GM18873 (cell line): ENCODE measurements around the gene PSMD14.
A peak's percentile ranks its signal among the peaks of the same experiment; 100 is the strongest.

Experiments
- ATAC-seq: cut with Tn5 transposase; IDR thresholded peaks from one replicate; pipeline ENCODE4 v1.9.1; 2021; ENCODE audit warnings: mild to moderate bottlenecking, moderate library complexity, moderate number of reproducible peaks; ENCODE audit not compliant: unreplicated experiment, low FRiP score

The PSMD14 gene

DNA sequence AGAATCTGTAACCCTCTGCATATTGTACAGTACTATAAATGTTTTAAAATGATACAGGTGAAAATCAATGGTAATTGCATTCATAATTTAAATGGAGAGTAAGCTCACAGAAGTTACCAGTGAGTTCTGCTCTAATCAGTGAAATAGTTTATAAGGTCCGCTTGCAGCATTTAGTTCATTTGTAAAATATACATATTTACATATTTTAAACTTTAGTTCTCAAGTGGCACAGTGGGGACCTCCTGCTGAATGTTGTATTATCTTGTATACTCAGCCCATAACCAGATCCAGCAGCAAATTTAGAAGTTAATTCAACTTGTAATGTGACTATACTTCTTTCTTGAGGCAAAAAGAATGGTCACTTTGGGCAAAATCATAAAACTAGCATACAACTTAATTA, 66.2 kb downstream of the PSMD14 start:
- ATAC-seq: no peak

DNA sequence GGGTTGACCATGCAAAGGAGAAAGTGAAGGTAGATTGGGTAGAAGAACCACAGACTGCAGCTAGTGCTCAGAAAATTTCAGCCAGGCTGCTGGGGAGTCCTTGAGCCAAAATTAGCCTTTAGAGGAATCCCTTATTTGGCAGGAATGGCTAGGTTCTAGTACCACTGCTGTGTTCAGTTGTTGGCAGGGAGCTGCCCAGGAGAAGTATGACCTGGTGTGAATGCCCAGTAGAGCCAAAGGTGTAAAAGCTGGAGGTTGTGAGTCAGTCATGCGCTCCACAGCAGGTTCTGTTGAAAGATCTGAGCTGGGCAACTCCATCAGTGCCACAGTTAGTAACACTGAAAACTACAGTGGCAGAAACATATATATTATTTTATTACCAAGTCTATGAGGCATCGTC, 71.5 kb downstream of the PSMD14 start:
- ATAC-seq: no peak

DNA sequence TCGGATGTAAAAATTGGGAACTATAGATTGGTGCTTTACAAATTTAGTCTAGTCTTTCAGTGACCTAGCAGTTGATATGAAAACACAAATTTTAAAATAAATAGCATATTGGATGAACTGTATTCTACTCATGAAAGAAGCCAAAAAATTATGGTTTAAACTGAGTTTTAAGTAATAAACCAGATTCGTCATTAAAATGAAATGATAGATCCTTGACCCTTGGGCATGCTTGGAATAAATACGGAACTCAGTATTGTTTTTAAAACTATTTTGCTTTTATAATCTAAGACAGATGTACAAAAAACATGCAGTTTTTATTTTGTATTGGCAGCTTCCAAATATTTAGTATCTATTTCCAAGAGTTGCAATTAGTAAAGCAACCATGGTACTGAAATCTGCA, 73.3 kb downstream of the PSMD14 start:
- ATAC-seq: no peak

DNA sequence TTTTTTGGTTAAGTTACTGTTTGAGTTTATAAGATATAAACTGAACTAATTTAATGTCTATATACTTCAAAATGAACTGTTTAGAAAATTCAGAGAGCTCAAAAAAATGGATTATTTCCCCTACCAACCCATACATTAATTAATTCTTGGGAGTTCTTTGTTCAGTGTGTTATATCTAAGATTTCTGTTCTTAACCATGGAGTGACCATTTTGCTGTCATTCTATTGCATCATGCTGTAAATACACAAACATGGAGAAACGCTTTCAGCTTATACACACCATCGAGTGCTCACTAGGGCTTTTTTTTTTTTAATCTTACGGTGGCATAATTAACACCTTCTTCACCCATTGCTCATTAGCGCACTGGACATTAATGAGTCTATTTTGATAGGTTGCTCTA, 74.5 kb downstream of the PSMD14 start:
- no peak for ATAC-seq

DNA sequence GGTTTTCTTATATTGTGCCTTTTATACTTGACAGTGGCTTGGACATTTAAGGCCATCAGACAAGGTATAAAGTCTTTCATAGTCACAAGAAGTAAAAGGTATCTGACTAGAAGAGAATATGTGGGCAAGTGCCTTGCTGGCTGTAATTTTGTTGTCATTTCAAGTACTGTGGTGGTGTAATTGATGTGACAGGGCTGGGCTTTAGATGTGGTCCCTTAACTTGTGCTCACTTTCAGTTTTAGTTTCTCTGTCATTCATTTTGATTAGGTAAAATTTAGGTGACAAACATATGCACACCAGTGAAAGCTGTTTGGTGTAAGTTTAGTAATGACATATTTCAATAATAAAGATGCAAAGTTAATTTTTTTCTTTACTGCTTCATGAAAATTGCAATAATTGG, 76.6 kb downstream of the PSMD14 start:
- ATAC-seq: peak; percentile 79

DNA sequence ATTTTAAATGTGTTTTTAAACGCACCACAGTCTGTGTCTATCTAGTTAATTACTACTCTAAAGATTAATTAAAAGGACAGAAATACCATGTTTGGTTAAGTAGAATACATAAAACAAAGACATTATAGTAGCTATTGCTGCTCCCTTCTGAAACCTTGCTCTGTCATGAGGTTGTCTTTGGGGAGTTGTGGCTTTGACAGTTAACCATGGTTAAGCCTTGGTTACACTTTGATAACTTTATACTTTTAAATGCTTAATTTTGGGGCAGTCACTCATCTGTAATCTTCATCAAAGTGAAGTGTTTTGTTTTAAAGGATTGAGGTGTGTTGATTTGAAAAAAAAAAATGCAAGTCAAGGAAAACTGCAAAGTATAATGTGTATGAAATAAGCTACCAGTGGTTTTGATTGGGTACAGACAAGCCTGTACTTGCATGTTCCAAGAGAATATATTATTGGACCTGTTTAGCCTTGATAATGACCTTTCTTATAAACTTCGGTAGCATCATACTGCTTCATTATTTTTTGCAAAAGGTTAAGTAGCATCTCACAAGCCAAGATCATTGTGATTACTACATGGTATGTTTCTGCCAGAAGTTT, 78.1 kb downstream of the PSMD14 start:
- ATAC-seq: peak; percentile 69

DNA sequence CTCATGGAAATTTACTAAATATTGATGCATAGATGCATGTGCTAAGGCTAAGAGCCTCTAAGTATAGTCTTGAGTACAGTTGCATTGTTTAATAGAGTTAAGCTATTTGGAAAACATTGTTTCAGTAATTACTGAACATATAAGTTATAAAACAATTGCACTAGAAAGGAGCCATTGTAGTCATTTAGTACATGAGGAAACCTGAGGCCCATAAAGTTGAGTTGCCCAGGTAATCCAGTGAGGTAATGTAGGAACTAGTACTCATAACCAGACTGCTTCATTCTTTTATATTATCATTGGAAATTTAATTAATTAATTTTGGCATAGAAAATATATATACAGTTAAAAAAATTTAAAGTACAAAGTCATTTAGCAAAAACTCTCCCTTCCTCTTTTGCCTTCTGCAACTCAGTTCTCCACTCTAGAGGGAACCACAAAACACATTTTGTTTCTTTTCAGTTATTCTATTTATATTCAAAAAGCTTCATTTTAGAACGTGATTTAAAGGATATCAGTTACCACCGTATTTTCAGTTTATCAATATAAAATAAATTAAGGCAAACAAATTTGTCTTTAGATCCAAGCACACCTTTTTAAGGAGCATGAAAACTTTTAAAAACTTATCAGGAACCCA, 80.0 kb downstream of the PSMD14 start:
- no peak for ATAC-seq

DNA sequence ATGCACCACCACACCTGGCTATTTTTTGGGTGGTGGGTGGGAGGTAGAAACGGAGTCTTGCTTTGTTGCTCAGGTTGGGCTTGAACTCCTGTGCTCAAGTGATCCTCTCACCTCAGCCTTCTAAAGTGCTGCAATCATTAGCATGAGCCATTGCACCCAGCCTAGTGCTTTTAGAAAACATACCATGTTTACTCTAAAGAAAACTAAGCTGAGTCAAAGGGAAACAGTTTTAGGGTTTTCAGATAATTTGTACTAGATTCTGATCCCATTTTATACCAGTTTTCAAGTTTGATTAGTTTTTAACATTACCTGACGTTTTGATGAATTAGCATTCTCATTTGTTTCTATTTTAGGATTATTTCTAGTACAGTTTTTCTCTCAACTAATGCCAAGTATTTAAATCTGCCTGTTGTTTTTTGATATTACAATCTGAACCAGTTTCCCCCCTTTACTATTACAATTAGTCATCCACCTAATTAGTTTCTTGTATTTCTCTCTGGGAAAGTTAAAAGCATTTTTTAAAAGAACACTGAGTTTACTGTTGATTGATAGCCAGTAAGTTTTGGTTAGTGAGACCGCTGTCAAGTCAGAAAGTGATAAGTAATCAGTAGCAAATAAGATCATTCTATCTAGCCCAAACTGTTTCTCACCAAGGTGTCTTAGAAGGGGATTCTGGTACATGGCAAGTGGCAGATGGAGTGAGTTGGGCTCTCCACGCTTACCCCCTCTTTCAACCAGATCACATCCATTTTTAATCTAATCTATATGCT, 83.7 kb downstream of the PSMD14 start:
- no peak for ATAC-seq

DNA sequence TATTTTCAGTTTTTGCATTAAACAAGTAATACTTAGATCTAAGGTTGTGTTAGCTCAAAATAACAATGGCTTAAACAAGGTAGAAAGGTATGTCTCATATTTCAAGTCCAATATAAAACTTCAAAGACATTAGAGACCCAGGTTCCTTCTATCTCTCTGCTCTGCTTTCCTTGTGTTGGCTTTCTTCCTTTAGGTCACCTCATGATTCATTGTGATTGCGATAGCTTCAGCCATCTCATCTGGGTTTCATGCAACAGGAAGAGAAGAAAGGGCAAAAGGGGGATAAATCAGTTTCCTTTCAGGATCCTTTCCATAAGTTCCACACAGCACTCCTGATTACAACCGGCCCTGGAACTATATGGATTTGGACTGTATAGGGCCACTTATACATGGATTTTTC, 91.9 kb downstream of the PSMD14 start:
- ATAC-seq: no peak

DNA sequence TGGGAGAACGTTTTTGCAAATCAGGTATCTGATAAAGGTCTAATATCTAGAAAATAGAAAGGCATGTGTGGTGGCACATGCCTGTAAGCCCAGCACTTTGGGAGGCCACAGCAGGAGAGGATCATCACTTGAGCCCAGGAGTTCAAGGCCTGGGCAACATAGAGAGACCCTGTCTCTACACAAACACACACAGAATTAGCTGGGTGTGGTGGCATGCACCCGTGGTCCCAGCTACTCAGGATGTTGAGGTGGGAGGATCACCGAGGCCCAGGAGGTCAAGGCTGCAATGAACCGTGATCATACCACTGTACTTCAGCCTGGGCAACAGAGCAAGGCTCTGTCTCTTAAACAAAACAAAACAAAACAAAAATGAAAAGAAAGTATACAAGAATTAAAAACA, 94.1 kb downstream of the PSMD14 start:
- ATAC-seq: no peak

DNA sequence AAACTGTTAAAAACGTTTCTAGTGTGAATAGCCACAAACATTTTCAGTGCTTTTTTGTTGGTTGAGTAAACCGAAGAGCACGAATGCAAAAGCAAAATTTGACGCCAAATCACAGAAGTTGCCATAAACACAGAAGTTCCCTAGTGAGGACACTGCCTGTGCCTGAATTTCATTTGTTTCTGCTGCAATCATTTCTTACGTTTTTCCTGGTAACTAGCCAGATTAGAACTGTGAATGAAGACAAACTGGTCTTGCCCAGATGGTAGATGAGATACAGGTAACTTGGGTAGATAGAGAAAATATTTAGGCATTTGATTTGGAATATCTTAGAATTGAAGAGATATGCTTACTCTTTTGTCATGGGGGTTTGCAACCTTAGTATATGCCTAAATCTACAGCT, 98.1 kb downstream of the PSMD14 start:
- no peak for ATAC-seq

DNA sequence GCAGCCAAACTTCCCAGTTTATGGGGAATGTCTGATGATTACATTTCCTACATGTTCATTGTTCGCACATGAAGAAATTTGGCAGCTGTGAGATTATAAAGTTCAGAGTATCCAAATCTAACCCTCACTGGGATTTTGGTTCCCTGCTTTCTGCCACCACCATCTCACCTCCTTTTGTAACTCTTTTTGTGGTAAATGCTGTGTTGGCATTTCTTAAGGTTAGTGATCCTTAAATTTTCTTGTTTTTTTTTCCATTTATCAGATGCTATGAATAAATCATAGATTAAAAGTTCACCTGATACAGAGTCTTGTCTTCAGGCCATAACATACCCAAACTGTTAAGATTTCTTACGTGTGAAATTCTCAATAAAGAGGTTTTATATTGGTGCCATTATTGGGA, 99.4 kb downstream of the PSMD14 start:
- no peak for ATAC-seq

DNA sequence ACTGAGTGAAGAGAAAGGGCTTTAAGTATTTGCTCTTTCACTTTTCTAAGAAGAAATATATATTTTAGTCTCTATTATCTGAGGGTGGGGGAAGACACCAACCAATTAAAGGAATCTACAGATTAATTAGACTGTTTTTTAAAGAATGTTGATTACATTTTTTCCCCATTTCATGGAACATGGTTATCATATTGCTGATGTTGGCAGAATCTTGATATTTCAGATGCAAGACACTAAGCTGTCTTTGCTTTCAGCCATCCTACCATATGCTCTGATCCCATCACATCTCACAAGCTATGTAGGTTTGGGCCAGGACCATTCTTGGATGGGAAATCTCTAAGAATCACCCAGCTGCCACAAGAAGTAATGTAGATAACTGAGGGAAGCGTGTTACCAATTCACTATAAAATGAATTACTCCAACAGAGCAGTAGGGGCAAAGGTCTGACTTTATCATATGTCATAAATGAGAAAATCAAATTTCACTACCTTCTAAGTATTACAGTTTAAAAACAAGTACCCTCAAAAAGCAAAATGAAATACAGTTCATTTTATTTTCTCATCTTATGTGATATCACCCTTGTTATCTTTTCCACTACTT, 101.2 kb downstream of the PSMD14 start:
- no peak for ATAC-seq

DNA sequence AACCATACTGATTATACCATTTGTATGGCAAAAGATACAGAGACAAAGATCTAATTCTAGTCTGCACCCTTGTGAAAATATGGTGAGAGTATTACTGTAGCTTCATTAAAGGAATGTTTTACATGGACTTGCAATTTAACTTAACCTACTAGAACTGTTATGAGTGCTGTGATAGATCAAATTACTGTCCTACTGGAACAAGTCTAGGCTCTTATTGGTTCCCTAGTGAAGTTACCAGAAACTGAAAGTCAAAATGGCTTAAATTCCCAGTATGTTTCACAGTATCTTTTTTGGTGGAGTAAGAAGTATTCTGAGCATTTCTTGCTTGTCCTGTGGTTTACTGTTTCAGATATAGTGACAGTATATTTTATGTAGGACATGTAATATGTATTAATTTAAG, 104.1 kb downstream of the PSMD14 start:
- ATAC-seq: no peak

DNA sequence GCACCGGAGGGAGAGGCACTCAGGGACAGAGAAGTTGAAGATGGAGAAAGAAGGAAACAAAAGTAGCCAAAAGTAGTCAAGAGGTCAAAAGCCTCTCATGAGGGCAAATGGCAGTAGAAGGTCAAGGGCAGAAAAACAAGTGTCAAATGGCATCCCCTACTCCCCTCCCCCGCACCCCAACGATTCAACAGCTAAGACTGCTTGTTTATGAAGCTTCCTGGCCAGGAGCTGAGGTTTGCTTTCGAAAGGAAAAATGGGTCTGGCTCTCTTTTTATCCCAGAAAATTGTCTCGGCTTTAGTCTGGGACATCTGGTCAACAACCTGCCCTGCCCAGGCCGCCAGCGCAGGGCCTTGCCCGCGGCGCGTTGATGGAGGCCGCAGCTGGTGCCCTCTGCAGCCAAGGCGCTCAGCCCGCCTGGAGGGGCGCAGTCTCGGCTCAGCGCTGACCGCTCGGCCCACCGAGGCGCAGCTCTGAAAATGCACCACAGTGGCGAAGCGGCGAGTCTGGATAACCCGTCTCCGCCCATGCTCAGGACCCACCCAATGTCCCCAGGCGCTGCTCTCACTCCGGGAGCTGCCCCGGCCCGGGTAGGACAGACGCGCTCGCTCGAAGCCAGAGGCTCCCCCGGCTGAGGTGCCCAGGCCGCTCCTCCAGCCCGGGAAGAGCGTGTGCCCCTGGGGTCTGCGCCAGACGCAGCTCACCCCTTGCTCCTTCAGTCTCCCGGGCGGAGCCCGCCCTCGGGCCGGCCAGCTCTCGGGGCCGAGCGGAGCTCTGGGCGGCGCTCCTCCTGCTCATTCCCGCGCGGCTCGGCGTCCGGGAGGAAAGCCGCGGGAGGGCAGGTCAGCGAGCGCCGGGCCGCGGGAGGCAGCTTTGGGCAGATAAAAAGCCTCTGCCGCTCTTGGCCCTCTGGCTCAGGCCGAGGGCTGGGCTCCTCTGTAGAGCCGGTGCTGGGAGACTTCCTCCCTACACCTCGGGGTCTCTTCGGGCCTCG, 106.1 kb downstream of the PSMD14 start:
- peak; percentile 42 for ATAC-seq

DNA sequence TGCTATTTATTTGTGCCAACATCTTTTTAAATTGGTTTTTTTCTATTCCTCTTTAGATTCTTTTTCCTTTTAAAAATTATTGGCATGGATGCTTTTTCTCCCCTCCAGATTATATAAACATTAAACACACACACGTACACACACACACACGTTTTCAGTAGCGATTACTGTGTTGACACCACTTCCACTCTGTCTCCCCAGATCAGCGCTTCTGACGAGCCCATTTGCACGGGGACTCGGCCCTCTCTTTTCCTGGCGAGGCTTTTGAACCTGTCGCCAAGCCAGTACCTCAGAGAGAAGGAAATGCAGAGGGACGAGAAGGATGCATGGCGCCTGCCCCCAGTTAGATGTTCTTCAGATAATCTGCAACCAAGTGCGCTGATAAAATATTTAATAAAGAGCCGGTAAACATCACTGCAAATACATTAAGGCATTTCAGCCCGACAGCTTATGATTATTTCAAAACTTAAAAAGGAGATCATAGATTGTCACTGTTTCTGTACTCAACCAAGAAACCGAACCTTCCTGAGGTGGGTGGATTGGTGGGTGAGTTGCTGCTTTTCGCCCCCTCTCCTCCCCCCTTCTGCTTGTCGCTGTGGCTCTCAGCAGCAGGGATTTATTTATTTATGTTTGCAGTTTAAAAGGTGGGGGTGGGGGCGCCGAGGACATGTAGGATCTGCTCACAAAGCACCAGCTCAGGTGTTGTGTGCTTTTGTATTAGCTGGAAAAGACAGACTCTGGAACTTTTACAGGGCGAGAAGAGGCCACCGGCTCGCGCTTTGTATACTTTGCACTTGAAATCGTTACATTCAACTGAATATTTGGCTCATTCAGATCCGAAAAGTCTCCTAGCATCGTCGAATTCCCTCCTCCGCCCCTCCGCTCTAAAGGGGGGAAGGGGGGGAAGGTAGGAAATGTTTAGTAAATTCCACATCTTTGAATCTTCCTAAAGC, 107.1 kb downstream of the PSMD14 start:
- no peak for ATAC-seq

DNA sequence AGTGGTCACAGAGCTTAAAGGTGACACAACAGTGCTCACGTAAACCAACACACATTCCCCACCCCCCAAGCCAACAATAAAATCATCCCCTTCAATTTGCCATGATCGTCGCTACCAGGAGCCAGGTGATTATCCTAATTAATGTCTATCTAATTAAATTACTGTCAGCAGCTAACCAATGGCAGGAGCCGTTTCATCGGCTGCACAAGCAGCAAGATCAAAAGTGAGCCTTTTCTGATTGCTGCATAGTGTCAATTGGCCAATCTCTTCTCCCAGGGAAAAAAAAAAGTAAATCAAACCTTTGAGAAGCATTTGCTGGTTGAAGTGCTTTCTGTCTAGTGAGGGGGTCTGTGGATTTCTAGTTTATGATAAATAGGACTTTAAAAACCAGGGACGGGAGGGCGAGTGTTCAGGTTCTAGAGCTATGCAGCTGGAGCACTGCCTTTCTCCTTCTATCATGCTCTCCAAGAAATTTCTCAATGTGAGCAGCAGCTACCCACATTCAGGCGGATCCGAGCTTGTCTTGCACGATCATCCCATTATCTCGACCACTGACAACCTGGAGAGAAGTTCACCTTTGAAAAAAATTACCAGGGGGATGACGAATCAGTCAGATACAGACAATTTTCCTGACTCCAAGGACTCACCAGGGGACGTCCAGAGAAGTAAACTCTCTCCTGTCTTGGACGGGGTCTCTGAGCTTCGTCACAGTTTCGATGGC, 107.9 kb downstream of the PSMD14 start, which contains the start of gene TBR1:
TBR1 (plus strand) TSS at position 311 of the 721 bp plus-strand sequence; CDS start at position 425, 114 bp downstream.
- no peak for ATAC-seq

DNA sequence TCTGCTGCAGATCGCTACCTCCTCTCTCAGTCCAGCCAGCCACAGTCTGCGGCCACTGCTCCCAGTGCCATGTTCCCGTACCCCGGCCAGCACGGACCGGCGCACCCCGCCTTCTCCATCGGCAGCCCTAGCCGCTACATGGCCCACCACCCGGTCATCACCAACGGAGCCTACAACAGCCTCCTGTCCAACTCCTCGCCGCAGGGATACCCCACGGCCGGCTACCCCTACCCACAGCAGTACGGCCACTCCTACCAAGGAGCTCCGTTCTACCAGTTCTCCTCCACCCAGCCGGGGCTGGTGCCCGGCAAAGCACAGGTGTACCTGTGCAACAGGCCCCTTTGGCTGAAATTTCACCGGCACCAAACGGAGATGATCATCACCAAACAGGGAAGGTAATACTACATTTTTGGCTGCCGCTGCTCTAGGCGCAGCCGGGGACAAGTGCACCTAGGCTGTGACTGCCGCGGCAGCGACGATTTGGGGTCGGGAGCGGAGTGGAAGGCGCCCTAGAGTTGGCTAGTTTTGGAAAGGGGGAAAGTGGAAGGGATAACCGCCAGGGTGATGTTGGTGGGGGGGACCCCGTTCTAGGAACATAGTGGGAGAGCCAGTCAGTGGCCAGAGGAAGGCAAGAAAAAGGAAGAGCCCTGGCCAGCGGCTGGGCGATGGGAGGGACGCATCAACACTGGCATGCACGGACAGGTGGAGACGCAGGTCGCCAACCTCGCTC, 108.6 kb downstream of the PSMD14 start:
- no peak for ATAC-seq
